Measurements from ENCODE around the gene SLC10A3.

The SLC10A3 gene

GRCh38 chrX:154452823-154453222 is 37.6 kb downstream of the SLC10A3 start:
- H3K27me3 ChIP-seq (replicated peaks), result no peaks in the 10 kb centered on the region
- TF ChIP-seq CTCF (IDR thresholded peaks at IDR 0.05; ENCODE audit: low read depth, low read length, missing control alignments), result no peak
- in situ Hi-C loops (cut with HindIII; ENCODE audit: low pct_ligation_motif_present, low sequenced_read_pairs), result no loop called here
- H3K4me3 ChIP-seq (ENCODE audit: low read depth, low read length), result no peak overlapping the region
- DNase-seq, result no peak
- H3K36me3 ChIP-seq (replicated peaks), result peaks cover 5% of the 10 kb centered on the region
- H3K27ac ChIP-seq, result no peak overlapping the region

GRCh38 chrX:154450312-154450711 is 40.1 kb downstream of the SLC10A3 start:
- H3K36me3 ChIP-seq (replicated peaks), result peaks cover 5% of the 10 kb centered on the region
- in situ Hi-C loops (cut with HindIII; ENCODE audit: low pct_ligation_motif_present, low sequenced_read_pairs), result no loop called here

GRCh38 chrX:154449618-154450017 is 40.8 kb downstream of the SLC10A3 start:
- TF ChIP-seq CTCF (IDR thresholded peaks at IDR 0.05; ENCODE audit: low read depth, low read length, missing control alignments), result no peak
- Histone ChIP-seq H3K27ac (no peak overlapping the region), H3K4me3 (ENCODE audit: low read depth, low read length) (no peak overlapping the region), H3K36me3 (replicated peaks) (peaks cover 5% of the 10 kb centered on the region), H3K27me3 (replicated peaks) (no peaks in the 10 kb centered on the region)
- no peak for DNase-seq
- in situ Hi-C loops (cut with HindIII; ENCODE audit: low pct_ligation_motif_present, low sequenced_read_pairs), result no loop called here

More at GRCh38 chrX:154450312-154450711, 40.1 kb downstream of the SLC10A3 start:
- H3K4me3 ChIP-seq (ENCODE audit: low read depth, low read length), result no peak overlapping the region
- no peak overlapping the region for H3K27ac ChIP-seq
- no peak for TF ChIP-seq CTCF (IDR thresholded peaks at IDR 0.05; ENCODE audit: low read depth, low read length, missing control alignments)
- DNase-seq, result no peak
- H3K27me3 ChIP-seq (replicated peaks), result no peaks in the 10 kb centered on the region

- DNase-seq, result no peak
- in situ Hi-C loops (cut with HindIII; ENCODE audit: low pct_ligation_motif_present, low sequenced_read_pairs), result no loop called here
- peaks cover 5% of the 10 kb centered on the region for H3K36me3 ChIP-seq (replicated peaks)
- no peak overlapping the region for H3K4me3 ChIP-seq (ENCODE audit: low read depth, low read length)
- H3K27ac ChIP-seq, result no peak overlapping the region
- no peak for TF ChIP-seq CTCF (IDR thresholded peaks at IDR 0.05; ENCODE audit: low read depth, low read length, missing control alignments)
- H3K27me3 ChIP-seq (replicated peaks), result no peaks in the 10 kb centered on the region
These were observed 41.9 kb downstream of the SLC10A3 start for GRCh38 chrX:154448484-154448883.

GRCh38 chrX:154446430-154446829 is 44.0 kb downstream of the SLC10A3 start:
- no peak overlapping the region for H3K4me3 ChIP-seq (ENCODE audit: low read depth, low read length)
- TF ChIP-seq CTCF (IDR thresholded peaks at IDR 0.05; ENCODE audit: low read depth, low read length, missing control alignments), result no peak
- H3K36me3 ChIP-seq (replicated peaks), result peaks cover 16% of the 10 kb centered on the region
- in situ Hi-C loops (cut with HindIII; ENCODE audit: low pct_ligation_motif_present, low sequenced_read_pairs), result no loop called here
- no peak overlapping the region for H3K27ac ChIP-seq
- no peaks in the 10 kb centered on the region for H3K27me3 ChIP-seq (replicated peaks)
- DNase-seq, result no peak

- in situ Hi-C loops (cut with HindIII; ENCODE audit: low pct_ligation_motif_present, low sequenced_read_pairs), result no loop called here
- no peak overlapping the region for H3K4me3 ChIP-seq (ENCODE audit: low read depth, low read length)
- no peaks in the 10 kb centered on the region for H3K27me3 ChIP-seq (replicated peaks)
- TF ChIP-seq CTCF (IDR thresholded peaks at IDR 0.05; ENCODE audit: low read depth, low read length, missing control alignments), result no peak
- H3K36me3 ChIP-seq (replicated peaks), result peaks cover 18% of the 10 kb centered on the region
- H3K27ac ChIP-seq, result no peak overlapping the region
- DNase-seq, result no peak
These were observed 44.7 kb downstream of the SLC10A3 start for GRCh38 chrX:154445776-154446175.

All from brain microvascular endothelial cell (primary cell).